GM10266 (cell line): ENCODE measurements around the gene ITPR3.

Experiments used
- DNase-seq: peaks from one replicate; pipeline ENCODE4 v3.0.0; 2012; ENCODE audit errors: extremely low spot score
- CTCF ChIP-seq: IDR thresholded peaks from 2 replicates; pipeline ENCODE4 v1.5.1; 2012; ENCODE audit warnings: mild to moderate bottlenecking, low read depth; ENCODE audit not compliant: control insufficient read depth, insufficient read depth; ENCODE audit errors: missing control alignments

ITPR3 gene

GRCh38 chr6:33578588-33579011 lies 42.5 kb upstream of the ITPR3 start:
- peak; percentile 57 for DNase-seq
- no peak for TF ChIP-seq CTCF

DNA sequence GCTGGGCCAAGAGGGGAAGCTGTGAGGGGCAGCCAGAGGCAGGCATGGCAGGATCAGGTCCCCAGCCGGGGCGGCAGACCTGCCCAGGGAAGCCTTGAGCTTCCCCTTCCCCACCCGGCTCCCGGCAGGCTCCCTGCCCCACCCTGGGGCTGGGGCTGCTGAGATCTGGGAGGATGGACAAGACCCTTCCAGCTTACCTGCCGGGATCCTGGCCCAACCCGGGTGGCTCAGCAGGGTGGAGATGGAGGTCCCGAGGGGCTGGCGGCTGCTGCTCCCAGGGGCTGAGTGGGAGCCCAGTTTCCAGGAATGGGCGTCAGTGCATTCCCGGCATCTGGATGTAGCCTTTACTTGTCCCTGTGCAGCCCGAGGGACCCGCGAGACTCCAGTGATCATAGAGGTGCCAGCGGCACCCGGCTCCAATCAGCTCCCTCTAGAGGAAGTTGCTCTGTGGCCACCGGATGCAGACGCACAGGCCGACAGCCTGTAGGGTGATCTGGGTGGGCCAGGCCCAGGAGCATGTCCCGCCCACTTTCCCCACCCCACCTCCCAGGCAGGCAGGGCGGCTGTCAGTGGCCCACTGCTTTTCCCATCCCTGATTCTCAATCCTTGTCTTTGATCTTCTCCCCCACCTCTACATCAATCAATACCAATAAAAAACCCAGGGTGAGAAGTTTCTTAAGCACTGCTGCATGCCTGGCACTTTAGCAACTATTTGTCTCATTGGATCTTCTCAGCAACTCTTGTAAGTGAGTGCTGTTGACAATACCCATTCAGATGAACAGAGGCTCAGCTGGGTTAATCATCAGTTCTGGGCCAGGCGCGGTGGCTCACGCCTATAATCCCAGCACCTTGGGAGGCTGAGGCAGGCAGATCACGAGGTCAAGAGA lies 41.1 kb upstream of the ITPR3 start, which contains the start of gene BAK1:
Gene BAK1, minus strand, starts transcription at position 449 of the 887 bp plus-strand sequence. CDS start 2,672 bp downstream, outside the sequence.
- peak; percentile 71 for TF ChIP-seq CTCF
- DNase-seq: peak; percentile 89

DNA sequence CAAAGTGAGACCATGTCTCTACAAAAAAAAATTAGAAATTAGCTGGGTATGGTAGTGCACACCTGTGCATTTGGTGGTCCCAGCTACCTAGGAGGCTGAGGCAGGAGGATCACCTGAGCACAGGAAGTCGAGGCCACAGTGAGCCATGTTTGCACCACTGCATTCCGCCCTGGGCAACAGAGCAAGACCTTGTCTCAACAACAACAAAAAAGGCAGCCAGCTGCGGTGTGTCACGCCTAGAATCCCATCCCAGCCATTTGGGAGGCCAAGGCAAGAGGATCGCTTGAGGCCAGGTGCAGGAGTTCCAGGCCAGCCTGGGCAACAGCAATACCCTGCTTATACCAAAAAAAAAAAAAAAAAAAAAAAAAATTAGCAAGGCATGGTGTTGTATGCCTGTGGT lies 39.9 kb upstream of the ITPR3 start:
- DNase-seq: no peak
- no peak for TF ChIP-seq CTCF

- DNase-seq: no peak
- no peak for TF ChIP-seq CTCF
Observed at GRCh38 chr6:33583591-33584155, 37.4 kb upstream of the ITPR3 start.

GRCh38 chr6:33584700-33585402 lies 36.3 kb upstream of the ITPR3 start:
- no peak for DNase-seq
- no peak for TF ChIP-seq CTCF

- peak; percentile 85 for DNase-seq
Observed at GRCh38 chr6:33585403-33586107, 35.6 kb upstream of the ITPR3 start.

More at GRCh38 chr6:33585403-33586107, 35.6 kb upstream of the ITPR3 start:
- TF ChIP-seq CTCF: peak; percentile 90
